ENCODE data around the gene C4orf50.

Gene C4orf50

GRCh38 chr4:6049985-6050384, 31.8 kb upstream of the C4orf50 start:
- ATAC-seq (ENCODE audit: low read depth) (no peak), DNase-seq (ENCODE audit: low spot score in 2 of 2) (no peak)
- H3K4me1 Mint-ChIP-seq = no peaks in the 10 kb centered on the region
- no peaks in the 10 kb centered on the region for H3K36me3 Mint-ChIP-seq
- no peaks in the 10 kb centered on the region for H3K9me3 Mint-ChIP-seq
- no peak overlapping the region for H3K27ac Mint-ChIP-seq
- H3K27me3 Mint-ChIP-seq = no peaks in the 10 kb centered on the region
- no peak overlapping the region for H3K4me3 Mint-ChIP-seq

GRCh38 chr4:6049278-6049677, 31.0 kb upstream of the C4orf50 start:
- H3K4me3 Mint-ChIP-seq = no peak overlapping the region
- no peak for ATAC-seq (ENCODE audit: low read depth)
- H3K9me3 Mint-ChIP-seq = no peaks in the 10 kb centered on the region
- no peak for DNase-seq (ENCODE audit: low spot score in 2 of 2)
- no peak overlapping the region for H3K27ac Mint-ChIP-seq
- peaks cover under 1% of the 10 kb centered on the region for H3K27me3 Mint-ChIP-seq
- no peaks in the 10 kb centered on the region for H3K36me3 Mint-ChIP-seq
- H3K4me1 Mint-ChIP-seq = no peaks in the 10 kb centered on the region

GRCh38 chr4:6048537-6048936, 30.3 kb upstream of the C4orf50 start:
- H3K36me3 Mint-ChIP-seq = no peaks in the 10 kb centered on the region
- H3K4me3 Mint-ChIP-seq = no peak overlapping the region
- ATAC-seq (ENCODE audit: low read depth) (no peak), DNase-seq (ENCODE audit: low spot score in 2 of 2) (no peak)
- H3K4me1 Mint-ChIP-seq = no peaks in the 10 kb centered on the region
- H3K27me3 Mint-ChIP-seq = peaks cover 5% of the 10 kb centered on the region
- no peak overlapping the region for H3K27ac Mint-ChIP-seq
- no peaks in the 10 kb centered on the region for H3K9me3 Mint-ChIP-seq

DNA sequence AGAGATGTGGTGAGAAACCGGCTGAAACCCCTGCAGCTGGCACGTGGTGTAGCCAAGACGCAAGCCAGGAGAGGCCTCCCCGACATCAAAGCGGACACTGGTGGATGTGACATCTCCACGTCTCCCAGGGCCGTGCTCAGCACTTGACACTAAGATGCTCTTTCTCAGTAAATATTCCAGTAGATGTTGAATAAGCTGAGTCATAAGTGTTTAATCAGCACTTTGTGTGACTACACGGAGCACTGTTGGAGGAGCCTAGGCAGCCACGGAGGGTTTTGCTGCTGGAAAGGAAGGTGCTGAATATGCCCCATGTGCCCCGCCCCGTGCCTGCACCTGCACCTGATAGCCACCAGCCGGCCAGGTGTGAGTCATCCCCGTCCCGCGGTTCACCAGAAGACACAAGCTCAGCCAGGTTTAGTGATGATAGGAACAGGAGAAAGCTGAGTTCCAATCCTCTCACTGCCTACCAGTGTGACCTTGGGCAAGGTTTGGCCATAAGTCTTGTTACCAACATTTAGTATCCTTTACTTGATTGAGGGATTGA, 29.0 kb upstream of the C4orf50 start:
- ATAC-seq (ENCODE audit: low read depth) = no peak
- H3K36me3 Mint-ChIP-seq = no peaks in the 10 kb centered on the region
- no peaks in the 10 kb centered on the region for H3K9me3 Mint-ChIP-seq
- no peak overlapping the region for H3K4me3 Mint-ChIP-seq
- H3K4me1 Mint-ChIP-seq = no peaks in the 10 kb centered on the region
- DNase-seq (ENCODE audit: low spot score in 2 of 2) = no peak
- no peak overlapping the region for H3K27ac Mint-ChIP-seq
- H3K27me3 Mint-ChIP-seq = peaks cover 9% of the 10 kb centered on the region

GRCh38 chr4:6046526-6047129, 28.4 kb upstream of the C4orf50 start:
- Mint-ChIP-seq H3K4me1 (no peaks in the 10 kb centered on the region), H3K9me3 (no peaks in the 10 kb centered on the region), H3K4me3 (no peak overlapping the region), H3K27me3 (peaks cover 9% of the 10 kb centered on the region), H3K36me3 (no peaks in the 10 kb centered on the region), H3K27ac (no peak overlapping the region)
- DNase-seq (ENCODE audit: low spot score in 2 of 2) (no peak), ATAC-seq (ENCODE audit: low read depth) (no peak)

GRCh38 chr4:6044805-6045204, 26.6 kb upstream of the C4orf50 start:
- H3K9me3 Mint-ChIP-seq = no peaks in the 10 kb centered on the region
- no peaks in the 10 kb centered on the region for H3K36me3 Mint-ChIP-seq
- DNase-seq (ENCODE audit: low spot score in 2 of 2) (no peak), ATAC-seq (ENCODE audit: low read depth) (no peak)
- no peaks in the 10 kb centered on the region for H3K4me1 Mint-ChIP-seq
- H3K27ac Mint-ChIP-seq = no peak overlapping the region
- H3K27me3 Mint-ChIP-seq = peaks cover 9% of the 10 kb centered on the region
- no peak overlapping the region for H3K4me3 Mint-ChIP-seq

DNA sequence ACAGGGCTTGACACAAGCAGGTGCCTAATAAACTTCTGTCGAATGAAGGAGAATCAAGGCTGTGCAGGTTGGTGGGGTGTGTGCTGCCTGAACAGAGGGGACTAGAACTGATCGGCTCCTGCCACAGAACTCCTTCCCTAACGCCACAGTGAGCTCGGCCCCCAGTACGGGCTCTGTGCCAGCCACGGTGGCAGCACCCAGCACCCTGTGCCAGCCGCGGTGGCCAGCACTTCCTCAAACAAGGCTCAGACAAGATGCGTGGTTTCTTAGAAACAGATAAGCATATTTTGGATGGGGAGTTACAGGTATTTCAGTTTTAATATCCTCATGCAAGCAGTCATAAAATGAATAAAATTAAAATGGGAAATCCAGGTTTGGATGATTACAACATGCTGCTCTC, 26.0 kb upstream of the C4orf50 start:
- ATAC-seq (ENCODE audit: low read depth) (no peak), DNase-seq (ENCODE audit: low spot score in 2 of 2) (no peak)
- Mint-ChIP-seq H3K36me3 (no peaks in the 10 kb centered on the region), H3K4me1 (no peaks in the 10 kb centered on the region), H3K27ac (no peak overlapping the region), H3K9me3 (no peaks in the 10 kb centered on the region), H3K27me3 (peaks cover 9% of the 10 kb centered on the region), H3K4me3 (no peak overlapping the region)

- no peaks in the 10 kb centered on the region for H3K4me1 Mint-ChIP-seq
- peaks cover 9% of the 10 kb centered on the region for H3K27me3 Mint-ChIP-seq
- no peaks in the 10 kb centered on the region for H3K9me3 Mint-ChIP-seq
- no peak overlapping the region for H3K4me3 Mint-ChIP-seq
- DNase-seq (ENCODE audit: low spot score in 2 of 2) (no peak), ATAC-seq (ENCODE audit: low read depth) (no peak)
- H3K27ac Mint-ChIP-seq = no peak overlapping the region
- no peaks in the 10 kb centered on the region for H3K36me3 Mint-ChIP-seq
Measured at GRCh38 chr4:6043843-6044242, 25.6 kb upstream of the C4orf50 start.

DNA sequence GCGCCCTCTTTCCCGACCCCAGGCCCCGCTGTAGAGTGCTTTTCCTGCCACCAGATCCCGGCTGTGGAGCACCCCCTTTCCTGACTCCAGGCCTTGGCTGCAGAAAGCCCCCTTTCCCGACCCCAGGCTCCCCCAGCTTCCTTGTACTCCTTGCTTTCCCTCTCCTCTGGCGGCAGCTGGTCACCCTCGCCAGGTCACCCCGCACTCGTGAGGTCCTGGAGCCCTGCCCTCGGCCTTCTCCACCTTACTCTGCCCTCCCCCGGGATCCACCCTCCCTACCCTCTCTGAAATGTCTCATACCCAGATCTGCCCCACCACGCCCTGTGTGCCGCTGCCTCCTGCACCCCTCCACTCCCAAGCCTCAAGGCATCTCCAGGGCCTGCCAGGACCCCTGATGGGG, 25.0 kb upstream of the C4orf50 start:
- H3K4me1 Mint-ChIP-seq = no peaks in the 10 kb centered on the region
- no peak for ATAC-seq (ENCODE audit: low read depth)
- no peak overlapping the region for H3K27ac Mint-ChIP-seq
- no peaks in the 10 kb centered on the region for H3K9me3 Mint-ChIP-seq
- no peak for DNase-seq (ENCODE audit: low spot score in 2 of 2)
- no peak overlapping the region for H3K4me3 Mint-ChIP-seq
- H3K36me3 Mint-ChIP-seq = no peaks in the 10 kb centered on the region
- peaks cover 9% of the 10 kb centered on the region for H3K27me3 Mint-ChIP-seq

- DNase-seq (ENCODE audit: low spot score in 2 of 2) = no peak
- Mint-ChIP-seq H3K4me3 (no peak overlapping the region), H3K27ac (no peak overlapping the region), H3K36me3 (no peaks in the 10 kb centered on the region), H3K4me1 (no peaks in the 10 kb centered on the region), H3K27me3 (peaks cover 9% of the 10 kb centered on the region), H3K9me3 (no peaks in the 10 kb centered on the region)
- no peak for ATAC-seq (ENCODE audit: low read depth)
Measured at GRCh38 chr4:6042293-6043063, 24.2 kb upstream of the C4orf50 start.

- H3K36me3 Mint-ChIP-seq = no peaks in the 10 kb centered on the region
- DNase-seq (ENCODE audit: low spot score in 2 of 2) (no peak), ATAC-seq (ENCODE audit: low read depth) (no peak)
- no peaks in the 10 kb centered on the region for H3K4me1 Mint-ChIP-seq
- H3K4me3 Mint-ChIP-seq = no peak overlapping the region
- no peak overlapping the region for H3K27ac Mint-ChIP-seq
- peaks cover 9% of the 10 kb centered on the region for H3K27me3 Mint-ChIP-seq
- no peaks in the 10 kb centered on the region for H3K9me3 Mint-ChIP-seq
Measured at GRCh38 chr4:6041800-6042199, 23.6 kb upstream of the C4orf50 start.

GRCh38 chr4:6038711-6039110, 20.5 kb upstream of the C4orf50 start:
- no peaks in the 10 kb centered on the region for H3K36me3 Mint-ChIP-seq
- peaks cover 3% of the 10 kb centered on the region for H3K27me3 Mint-ChIP-seq
- ATAC-seq (ENCODE audit: low read depth) (no peak), DNase-seq (ENCODE audit: low spot score in 2 of 2) (no peak)
- H3K4me3 Mint-ChIP-seq = no peak overlapping the region
- H3K9me3 Mint-ChIP-seq = peaks cover 2% of the 10 kb centered on the region
- no peak overlapping the region for H3K27ac Mint-ChIP-seq
- no peaks in the 10 kb centered on the region for H3K4me1 Mint-ChIP-seq

GRCh38 chr4:6035786-6036185, 17.6 kb upstream of the C4orf50 start:
- Mint-ChIP-seq H3K4me1 (no peaks in the 10 kb centered on the region), H3K4me3 (no peak overlapping the region), H3K36me3 (no peaks in the 10 kb centered on the region), H3K27me3 (no peaks in the 10 kb centered on the region), H3K27ac (no peak overlapping the region), H3K9me3 (peaks cover 2% of the 10 kb centered on the region)
- DNase-seq (ENCODE audit: low spot score in 2 of 2) (no peak), ATAC-seq (ENCODE audit: low read depth) (no peak)

DNA sequence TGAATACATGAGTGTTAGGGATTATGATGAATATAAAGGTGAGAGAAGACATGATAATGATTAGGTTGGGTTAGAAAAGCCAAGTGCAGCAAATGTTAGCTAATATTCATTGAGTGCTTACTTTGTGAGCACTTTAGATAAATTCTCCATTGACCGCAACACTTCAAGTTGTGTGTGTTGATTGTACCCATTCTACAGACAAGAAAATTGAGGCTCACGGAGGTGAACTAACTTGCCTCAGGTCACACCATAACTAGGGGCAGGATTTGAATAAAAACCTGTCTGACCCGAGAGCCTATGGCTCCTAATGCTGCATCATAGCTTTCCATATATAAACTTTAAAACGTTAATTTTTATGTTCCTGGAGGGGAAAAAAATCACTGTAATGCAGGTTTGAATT, 15.2 kb upstream of the C4orf50 start:
- Mint-ChIP-seq H3K36me3 (no peaks in the 10 kb centered on the region), H3K9me3 (peaks cover 2% of the 10 kb centered on the region)
- ATAC-seq (ENCODE audit: low read depth) = no peak

More for the DNA sequence above, 15.2 kb upstream of the C4orf50 start:
- no peaks in the 10 kb centered on the region for H3K27me3 Mint-ChIP-seq
- H3K4me3 Mint-ChIP-seq = no peak overlapping the region
- H3K4me1 Mint-ChIP-seq = no peaks in the 10 kb centered on the region
- no peak for DNase-seq (ENCODE audit: low spot score in 2 of 2)
- H3K27ac Mint-ChIP-seq = no peak overlapping the region

All from memory B cell (primary cell).